ENCODE data around the gene AGPAT4.
"Not testable (repeated sequence)": the region's sequence is repeated elsewhere in the genome, so short reads cannot be mapped to it uniquely, and the experiment has no call there.

The AGPAT4 gene

DNA sequence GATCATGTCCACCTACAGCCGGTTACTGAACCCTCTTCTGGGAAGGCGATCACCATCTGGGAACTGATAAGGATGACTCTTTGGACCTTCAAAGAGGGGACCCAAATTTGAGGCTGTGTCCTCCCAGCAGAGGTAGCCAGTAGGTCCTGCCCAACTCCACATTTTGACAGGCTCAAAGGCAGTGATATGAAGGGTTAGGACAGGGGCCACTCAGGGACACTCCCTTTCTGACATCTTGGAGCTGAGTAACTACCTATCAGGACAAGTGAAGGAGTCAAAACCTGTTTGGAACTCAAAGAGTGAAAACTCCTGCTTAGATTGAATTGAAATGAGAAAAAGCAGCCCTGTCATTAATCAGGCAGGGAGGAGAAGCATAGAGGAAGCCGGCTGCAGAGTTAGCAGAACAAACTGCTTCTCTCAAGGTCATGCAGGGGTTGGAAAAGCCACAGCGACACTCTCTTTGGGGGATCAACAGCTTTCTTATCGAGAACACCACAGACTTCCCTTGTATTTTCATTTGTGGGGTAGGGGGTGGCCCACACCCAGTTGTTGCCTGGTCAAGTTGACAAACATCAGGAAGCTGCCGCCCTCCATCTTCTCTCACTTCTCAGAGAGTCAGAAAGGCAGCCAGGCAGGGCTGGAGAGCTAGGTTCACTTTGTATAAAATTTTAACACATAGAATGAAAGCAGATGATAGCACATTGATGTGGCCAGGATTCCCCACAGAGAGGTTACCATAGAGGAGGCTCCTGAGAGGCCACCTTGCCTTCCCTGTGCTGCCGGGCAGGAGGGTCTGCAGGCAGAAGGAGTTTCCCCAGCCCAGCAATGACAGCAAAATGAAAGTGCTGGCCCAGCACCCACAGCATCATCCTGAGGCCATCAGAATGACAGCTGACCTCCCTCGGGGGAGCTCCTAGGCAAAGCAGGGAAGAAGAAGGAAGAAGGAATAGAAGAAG, 47.6 kb downstream of the AGPAT4 start:
- DNase-seq, result no peak

DNA sequence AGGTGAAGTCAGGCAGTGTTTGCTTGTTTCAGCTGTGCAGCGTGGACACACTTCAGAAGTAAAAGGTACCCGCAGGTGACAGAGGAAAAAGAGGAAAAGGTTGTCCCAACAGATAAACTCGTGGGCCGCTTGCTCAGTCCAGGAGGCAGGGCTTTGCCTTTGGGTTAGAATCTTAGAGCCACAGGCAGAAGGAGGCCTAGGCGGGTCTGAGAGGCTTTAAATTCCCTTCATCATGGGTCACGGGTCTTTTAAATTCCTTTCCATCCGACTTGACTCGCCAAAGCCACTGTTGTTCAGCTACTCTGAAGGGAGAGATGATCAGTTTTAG, 48.2 kb downstream of the AGPAT4 start:
- DNase-seq, result no peak

DNA sequence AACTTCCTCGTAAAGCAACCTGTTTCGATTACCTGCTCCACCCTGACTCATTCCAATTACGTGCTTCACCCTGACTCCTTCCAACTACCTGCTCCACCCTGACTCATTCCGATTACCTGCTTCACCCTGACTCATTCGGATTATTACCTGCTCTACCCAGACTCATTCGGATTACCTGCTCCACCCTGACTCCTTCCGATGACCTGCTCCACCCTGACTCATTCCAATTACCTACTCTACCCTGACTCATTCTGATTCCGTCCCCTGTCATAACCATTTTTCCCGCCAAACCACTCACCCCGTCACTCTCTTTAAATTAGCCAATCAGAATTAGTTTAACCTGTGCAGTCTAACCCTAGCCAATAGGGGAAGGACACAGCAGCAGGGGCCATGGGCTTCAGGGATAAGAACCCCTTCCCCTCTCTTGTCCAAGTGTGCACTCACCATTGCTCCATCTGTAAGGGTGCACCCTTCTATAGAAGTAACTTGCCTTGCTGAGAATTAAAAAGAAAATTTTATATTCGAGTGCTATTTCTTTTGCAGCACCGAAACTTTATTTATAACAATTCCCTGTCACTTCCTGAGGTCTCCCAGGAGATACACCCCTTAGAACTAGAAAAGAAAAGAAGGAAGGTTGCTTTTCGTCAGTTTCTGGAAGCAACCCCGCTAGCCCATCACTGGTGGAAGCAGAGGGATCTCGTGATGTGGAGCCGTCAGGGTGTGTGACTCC, 48.7 kb downstream of the AGPAT4 start:
- not testable (repeated sequence) for DNase-seq

DNA sequence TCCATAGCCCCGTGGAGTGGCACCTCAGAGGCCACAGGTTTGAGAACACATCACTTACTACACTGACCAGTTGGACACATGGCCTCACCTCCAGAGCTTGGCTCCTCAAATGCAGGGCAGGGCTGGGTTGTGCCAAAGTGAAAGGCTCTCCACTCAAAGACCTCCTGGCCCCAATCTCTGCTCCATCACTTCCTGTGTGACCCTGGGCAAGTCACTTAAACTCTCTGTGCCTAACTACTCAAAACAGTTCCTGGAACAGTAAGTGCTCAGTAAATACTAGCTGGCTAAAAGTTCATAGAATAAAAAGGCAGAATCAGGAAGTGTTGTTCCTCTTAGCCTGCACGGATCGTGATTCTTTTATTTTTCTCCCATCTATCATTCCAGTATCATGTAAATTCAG, 50.2 kb downstream of the AGPAT4 start:
- DNase-seq, result no peak

DNA sequence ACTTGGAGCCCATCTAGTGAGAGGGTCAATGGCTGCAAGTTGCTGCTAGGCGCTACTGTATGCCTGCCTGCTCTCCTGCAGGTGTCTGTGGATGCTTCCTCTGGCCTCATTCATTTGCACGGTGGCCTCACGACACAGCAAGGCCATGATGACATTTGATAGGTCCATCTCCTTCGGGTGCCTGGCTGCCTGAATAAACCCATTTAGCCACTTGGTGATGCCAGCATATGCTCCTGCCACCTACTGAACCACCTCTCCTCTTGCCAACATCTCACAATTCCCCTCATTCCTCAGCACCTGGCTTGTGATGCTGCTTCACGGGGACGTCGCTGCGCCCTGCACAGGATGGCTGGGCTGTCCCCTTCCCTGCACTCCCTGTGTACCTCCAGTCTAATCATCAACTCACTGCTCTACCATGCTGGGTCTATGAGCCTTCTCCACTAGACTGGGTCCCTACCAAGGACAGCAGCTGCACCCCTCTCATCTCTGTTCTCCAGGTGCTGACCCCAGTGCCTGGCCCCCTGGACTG, 51.1 kb downstream of the AGPAT4 start:
- no peak for DNase-seq

DNA sequence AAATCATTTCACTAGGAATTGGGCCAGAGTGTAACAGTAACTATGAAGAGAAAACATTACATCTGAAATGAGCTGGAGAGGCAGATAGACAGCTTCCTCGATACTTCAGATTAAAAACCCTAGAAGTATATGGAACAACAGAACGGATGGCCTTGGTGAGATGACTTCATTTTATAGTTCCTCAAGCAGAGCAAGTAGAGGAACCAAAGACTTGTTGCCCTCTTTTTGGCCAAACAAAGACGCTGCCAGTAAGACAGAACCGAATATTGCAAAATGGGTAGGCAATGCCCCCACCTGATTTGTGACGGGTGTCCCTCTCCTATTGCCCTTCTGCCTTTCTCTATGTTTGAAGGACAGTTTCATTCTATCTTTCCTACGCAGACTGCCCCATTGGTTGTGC, 53.5 kb downstream of the AGPAT4 start:
- no peak for DNase-seq

DNA sequence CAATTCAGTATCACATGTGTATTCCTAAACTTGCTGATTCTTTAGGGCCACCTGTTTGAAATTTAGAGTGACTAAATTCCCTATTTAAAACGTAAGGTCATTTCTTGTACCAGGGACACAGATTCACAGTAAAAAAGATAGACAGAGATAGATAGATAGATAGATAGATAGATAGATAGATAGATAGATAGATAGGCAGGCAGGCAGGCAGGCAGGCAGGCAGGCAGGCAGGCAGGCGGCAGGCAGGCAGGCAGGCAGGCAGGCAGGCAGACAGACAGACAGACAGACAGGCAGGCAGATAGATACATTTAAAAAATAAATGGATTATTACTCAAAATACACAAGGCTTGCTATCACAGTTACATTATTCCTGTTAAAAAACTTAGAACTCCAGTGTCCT, 54.2 kb downstream of the AGPAT4 start:
- DNase-seq, result no peak

DNA sequence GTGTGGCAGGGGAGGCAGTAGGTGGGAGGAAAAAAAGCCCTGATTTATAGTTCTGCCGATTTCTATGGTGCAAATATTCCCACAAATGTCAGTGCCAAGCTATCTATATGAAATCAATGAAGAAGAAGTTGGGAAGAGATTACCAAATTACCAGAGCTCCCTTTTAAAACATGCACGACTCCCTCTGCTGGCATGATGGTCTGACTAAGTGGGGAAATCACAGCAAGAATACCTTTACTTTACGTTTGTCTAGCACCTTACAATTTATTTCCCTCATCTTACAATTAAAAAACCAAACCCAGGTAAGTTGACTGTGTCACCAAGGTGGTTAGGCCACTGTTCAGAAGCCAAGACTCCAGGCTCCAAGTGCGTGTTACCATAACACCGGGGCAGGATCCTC, 55.6 kb downstream of the AGPAT4 start:
- DNase-seq, result no peak

DNA sequence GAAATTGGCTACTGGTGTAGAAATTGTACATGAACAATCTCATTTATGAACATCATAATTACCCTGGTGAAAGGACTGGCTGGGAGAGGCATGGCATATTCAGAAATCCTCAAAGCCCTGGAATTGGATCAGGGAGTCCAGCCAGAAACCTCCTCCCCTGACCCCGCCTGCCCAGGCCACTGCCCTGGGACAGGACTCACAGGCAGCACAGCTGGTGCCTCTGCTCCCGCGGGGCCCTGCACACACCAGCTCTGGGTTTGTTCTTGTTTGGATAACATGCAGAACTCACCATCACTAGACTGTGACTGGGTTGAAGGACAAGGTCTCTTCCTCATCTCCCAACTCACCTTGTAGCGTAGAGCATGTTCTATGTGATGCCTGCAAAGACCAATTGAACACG, 56.2 kb downstream of the AGPAT4 start:
- no peak for DNase-seq

DNA sequence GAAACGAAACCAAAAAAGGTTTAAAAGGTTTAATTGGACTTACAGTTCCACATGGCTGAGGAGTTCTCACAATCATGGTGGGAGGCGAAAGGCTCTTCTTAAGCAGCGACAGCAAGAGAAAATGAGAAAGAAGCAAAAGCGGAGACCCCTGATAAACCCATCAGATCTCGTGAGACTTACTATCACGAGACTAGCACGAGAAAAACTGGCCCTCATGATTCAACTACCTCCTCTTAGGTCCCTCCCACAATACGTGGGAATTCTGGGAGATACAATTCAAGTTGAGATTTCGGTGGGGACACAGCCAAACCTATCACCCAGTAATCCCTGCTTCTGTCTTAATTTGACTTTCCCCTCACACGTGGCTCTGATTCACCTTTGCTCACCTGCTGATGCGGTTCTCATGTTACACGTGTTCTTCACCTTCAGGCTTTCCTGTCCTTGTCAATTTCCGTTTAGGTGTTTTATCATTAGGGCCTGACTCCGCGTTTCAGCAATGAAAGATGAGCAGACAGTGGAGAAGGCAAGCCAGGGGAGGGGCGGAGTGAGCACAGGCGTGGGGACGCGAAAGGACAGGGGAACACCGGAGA, 57.1 kb downstream of the AGPAT4 start:
- DNase-seq, result no peak

DNA sequence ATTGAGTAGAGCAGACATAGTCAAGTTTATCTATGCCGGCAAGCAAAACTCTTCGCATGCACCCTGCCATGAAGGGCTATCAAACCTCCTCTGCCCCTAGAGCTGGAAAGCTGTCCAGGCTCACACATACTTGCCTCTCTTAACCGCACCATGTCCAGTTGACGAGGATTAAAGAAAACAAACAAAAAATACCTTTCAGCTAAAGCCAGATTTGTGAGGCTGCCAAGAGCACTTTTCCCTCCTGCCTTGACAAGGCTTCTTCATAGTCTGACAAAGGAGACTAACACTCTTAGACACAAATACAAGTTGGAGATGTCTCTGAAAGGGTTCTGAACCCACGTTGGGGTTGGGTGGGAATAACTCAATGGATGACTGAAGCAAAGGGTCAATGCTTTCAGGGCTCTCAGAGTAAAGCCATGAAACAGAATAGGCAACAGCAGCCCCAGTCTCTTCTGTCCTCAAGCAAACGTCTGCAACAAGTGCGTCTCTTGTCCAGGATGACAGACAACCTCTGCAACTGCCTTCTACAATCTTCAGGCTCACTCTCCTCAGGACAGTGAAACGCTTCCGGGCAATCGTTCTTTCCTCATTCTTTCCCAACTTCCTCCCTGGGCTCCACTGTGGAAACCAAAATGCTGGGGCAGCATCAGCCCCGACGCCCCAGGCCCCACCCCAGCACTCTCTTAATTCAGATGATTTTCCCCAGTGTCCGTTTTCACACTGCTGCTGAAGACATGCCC, 57.8 kb downstream of the AGPAT4 start:
- DNase-seq, result no peak

DNA sequence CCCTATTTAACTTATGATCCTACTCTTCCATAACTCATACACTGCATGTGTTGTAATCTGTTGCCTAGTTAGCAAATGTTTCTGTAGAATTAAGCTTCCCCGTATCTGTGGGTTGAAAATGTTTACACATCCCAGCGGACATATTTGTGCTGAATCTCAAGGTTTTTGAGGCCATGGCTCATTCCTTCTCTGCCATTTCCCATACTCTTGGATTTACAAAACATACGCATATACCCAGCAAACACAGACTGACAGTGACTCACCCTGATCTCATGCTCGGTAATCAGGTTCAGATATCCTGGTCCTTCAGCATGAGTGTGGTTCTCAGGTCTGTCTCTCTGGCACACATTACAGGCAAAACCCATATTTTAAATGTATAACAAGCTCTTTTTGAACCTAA, 58.7 kb downstream of the AGPAT4 start:
- no peak for DNase-seq

DNA sequence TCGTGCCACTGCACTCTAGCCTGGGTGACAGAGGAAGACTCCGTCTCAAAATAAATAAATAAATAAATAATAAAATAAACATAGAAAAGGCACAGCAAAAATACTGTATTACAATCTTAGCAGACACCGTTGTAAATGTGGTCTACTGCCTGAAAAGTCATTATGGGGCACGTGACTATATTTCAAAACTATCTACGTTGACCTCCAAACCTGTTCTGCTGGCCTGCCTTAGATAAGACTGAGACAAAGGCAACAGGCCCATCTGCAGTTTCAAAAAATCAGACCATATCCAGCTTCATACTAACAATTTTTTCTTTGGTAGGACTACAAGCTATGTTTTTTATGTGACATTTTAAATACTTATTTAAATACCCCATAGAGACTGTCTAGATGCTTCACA, 59.1 kb downstream of the AGPAT4 start:
- DNase-seq, result no peak

DNA sequence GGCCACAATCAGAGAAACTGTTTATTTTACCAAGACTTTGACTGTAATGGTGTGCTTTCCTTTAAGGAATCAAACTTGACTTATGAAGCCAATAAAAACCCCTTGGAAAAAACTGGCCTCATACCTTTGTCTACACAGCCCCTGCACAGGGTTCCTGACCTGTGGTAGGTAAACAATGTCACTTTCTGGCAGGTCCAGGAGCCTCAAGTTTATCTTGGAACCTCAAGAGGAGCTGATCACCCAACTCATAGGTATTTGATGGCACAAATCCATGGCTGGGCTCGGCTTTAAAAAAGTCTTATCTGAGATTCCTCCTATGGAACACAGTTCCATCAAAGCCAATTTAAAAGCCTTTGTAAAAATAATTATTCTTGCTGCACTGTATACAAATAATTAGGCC, 61.0 kb downstream of the AGPAT4 start:
- DNase-seq, result no peak

DNA sequence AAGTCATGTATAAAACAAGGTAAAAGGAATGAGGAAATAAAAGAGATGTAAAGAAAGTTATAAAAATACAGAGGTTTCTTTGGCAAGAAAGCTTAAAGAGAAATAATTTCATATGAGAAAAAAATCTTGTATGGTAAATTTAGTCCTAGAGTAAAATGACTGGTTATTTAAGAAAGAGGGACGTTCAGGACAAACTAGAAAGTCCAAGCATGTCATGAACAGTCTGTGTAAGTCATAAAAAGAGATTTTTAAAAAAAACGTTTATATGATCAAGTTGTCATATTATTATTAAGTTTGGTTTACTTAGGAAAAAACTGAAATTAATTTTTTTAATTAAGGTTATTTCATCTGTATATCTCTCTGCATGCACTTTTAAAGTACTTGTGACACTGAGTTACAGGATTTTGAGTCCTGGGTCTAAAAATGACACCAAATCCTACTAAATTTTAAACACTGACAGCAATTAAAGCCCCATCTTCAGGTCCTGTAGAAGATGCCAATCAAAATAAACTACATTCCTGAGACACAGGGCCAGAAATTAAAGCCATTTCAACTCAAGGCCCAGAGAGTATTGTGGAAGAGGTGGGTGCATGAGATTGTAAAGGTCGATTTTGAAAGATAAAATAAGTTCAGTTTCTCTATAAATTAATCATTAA, 62.4 kb downstream of the AGPAT4 start:
- DNase-seq, result no peak

DNA sequence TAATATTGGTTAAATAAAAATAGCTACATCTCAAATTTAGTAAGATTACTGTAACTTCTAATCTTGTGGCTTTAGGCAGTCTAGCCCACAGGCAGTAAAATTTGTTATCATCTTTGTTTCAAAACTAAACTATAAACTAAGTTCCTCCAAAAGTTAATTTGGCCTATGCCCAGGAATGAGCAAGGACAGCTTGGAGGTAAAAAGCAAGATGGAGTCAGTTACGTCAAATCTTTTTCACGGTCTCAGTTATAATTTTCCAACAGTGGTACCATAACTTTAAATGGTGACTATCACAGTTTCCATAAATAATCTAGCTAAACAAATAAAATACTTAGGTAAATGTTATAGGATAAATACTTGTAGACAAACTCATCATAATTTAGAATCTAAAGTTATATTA, 63.0 kb downstream of the AGPAT4 start:
- no peak for DNase-seq

DNA sequence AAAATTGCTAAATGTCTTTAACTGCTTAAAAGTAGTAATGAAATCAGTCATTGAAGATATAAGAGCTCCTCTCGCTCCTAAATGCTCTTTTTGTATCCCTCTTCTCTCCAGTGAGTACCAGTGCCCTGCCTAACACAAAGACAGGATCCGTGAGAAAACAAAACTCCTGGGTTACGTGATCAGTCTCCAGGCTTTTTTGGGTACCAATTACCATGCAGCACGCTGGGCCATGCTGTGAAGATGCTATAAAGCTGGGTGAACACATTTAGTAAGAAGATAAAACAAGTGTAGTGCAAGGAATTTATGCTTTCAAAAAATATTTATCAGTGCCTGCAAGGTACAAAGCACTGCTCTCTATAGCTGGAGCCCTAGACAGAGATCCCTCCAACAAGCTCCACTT, 66.7 kb downstream of the AGPAT4 start:
- no peak for DNase-seq

DNA sequence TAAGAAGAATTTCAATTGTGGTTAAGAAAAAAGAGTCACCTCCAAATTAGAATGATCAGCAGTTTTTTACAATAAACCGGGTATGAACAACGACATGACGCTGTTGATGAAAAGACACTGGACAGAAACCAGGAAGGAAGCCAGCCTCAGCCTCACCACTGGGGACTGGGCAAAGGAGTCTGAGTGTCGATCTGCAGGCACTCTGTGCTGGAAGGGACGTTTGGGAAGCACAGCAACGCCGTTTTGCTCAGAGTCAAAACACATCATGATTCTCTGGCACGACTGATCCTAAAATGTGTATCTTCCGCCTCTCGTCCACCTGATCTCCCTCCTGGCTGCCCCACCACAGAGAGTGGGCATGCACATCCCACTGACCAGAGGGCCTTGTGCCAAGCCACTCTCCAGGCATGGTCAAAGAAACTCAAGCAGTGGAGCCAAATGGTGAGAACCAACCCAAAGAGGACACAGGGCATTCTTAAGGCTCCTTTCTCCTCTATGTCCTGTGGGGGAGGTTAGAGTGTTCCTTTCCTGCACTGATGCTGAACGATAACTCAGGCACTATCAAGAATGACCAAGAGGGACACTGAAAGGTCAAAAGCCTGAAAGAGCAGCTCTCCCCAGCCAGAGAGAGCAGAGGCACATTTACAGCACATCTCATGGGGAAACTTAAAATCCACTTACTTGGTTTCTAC, 68.8 kb downstream of the AGPAT4 start:
- no peak for DNase-seq

DNA sequence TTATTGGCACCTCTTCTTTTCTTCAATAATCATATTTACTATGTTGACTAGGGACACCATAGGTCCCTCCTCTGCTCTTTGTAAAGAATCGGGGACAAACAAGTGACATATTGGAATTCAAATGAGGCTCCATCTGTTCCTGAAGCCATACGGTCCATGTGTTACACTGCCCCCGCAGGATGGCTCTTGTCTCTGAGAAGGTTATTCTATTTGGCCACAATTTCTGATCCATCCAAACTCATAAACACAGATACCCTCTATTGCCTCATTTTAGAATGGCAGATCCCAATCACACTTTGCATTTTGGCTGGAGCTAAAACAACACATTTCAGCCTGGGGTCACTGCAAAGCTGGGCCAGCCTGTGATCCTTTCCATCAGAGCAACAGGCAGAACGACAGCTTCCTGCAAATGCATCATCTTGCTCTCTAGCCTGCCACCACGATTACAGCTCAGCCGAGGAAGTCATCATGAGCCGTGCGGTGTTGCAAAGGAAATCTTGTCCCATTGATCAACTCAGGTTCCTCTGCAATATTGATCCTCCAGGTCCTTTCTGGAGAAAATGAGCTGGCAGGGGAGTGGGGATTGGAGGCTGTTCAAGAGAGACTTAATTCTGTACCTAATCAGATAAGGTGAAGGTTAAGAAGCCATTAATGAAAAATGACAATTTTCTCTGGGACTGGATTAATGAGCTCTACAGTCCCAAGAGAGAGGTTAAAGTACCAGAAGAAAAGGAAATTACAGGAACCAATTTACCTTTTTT, 73.1 kb downstream of the AGPAT4 start:
- no peak for DNase-seq

DNA sequence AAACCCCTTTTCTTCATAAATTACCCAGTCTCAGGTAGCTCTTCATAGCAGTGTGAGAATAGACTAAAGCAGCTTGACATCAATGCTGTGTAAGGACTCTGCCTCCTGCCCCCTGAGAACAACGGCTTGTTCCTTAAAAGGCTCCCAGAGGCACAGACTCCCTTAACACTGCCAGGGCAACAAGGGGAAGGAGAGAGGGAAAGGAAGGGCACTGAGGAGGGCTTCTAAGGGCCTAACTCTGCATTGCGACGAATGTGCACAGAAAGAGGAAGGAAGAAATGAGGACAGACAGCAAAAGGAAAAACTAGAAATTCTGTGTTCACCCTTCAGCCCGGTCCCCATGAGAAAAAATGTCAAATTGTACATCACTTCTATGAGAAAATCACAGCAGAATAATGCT, 74.0 kb downstream of the AGPAT4 start:
- no peak for DNase-seq

Measured in activated gamma-delta T cell (primary cell).